B cell (primary cell): ENCODE data around the gene OSBPL1A. TPM values are rescaled to one million over a fixed set of nuclear protein-coding genes. Genes with fewer than 3 reads are reported as not detected.

Source experiments
- ATAC-seq: fragments of 200-7000 bp; cut with Tn5 transposase; one replicate; pipeline ENCODE4 v1.10.0; 2021; ENCODE audit warnings: low read depth, mild to moderate bottlenecking, moderate number of reproducible peaks, moderate library complexity
- CTCF ChIA-PET: fragments of 350-600 bp; sonication (Branson Sonifier 250); formaldehyde crosslinking; loops from one replicate; lab custom pipeline; 2021; ENCODE audit warnings: antibody characterized with exemption, inconsistent platforms; lab: Charles Lee
- POLR2A ChIA-PET: fragments of 350-600 bp; sonication (Branson Sonifier 250); formaldehyde crosslinking; loops from one replicate; lab custom pipeline; 2021; ENCODE audit warnings: antibody characterized with exemption; lab: Charles Lee
- DNase-seq: peaks from one replicate; pipeline ENCODE4 v3.0.0; 2013
- H2AFZ ChIP-seq: 2 replicates; pipeline ENCODE4 v1.6.1; 2012; ENCODE audit warnings: mild to moderate bottlenecking, low read depth, low read length; ENCODE audit not compliant: insufficient read depth, poor library complexity, severe bottlenecking
- H3K27ac ChIP-seq, 2 donors: 1 replicate in 1 of 2; 2 replicates in 1 of 2; pipeline ENCODE4 v1.5.1; 2012 to 2013; ENCODE audit warnings: low read length in 2 of 2, mild to moderate bottlenecking in 2 of 2, moderate library complexity in 1 of 2
- H3K27me3 ChIP-seq, 4 experiments: fragments of 200-600 bp in 1 of 4; sonication (generic) in 1 of 4; replicated peaks in 1 of 4; 1 replicate in 2 of 4; 2 replicates in 2 of 4; pipeline versions ENCODE4 v1.6.1 to v1.7.0; 2013 to 2016; ENCODE audit warnings: low read length in 3 of 4, mild to moderate bottlenecking in 2 of 4, mixed read lengths in 1 of 4, moderate library complexity in 1 of 4; ENCODE audit not compliant: insufficient read depth in 4 of 4, control insufficient read depth in 3 of 4; ENCODE audit errors: control extremely low read depth in 1 of 4
- H3K36me3 ChIP-seq, 2 experiments: replicated peaks in 1 of 2; 1 replicate in 1 of 2; 2 replicates in 1 of 2; pipeline versions ENCODE4 v1.6.1 to v1.7.1; 2013; ENCODE audit warnings: low read length in 1 of 2; ENCODE audit not compliant: insufficient read depth in 2 of 2, control insufficient read depth in 1 of 2; ENCODE audit errors: control extremely low read depth in 1 of 2, extremely low read depth in 1 of 2
- H3K4me1 ChIP-seq, 2 donors: fragments of 200-600 bp in 1 of 2; sonication (generic) in 1 of 2; 1 replicate in 1 of 2; 2 replicates in 1 of 2; pipeline versions ENCODE4 v1.5.1 to v1.6.1; 2013 to 2017; ENCODE audit warnings: low read length in 2 of 2; ENCODE audit not compliant: control insufficient read depth in 2 of 2, insufficient read depth in 2 of 2
- H3K4me2 ChIP-seq: replicated peaks from 2 replicates; pipeline ENCODE3; 2012; ENCODE audit warnings: mild to moderate bottlenecking, low read depth, low read length; ENCODE audit not compliant: poor library complexity, severe bottlenecking
- H3K4me3 ChIP-seq, 5 experiments: fragments of 200-600 bp in 1 of 5; sonication (generic) in 1 of 5; 1 replicate in 3 of 5; 2 replicates in 2 of 5; pipeline versions ENCODE4 v1.5.1 to v1.7.0; 2011 to 2016; ENCODE audit warnings: low read length in 4 of 5, mild to moderate bottlenecking in 4 of 5, low read depth in 2 of 5, control low read depth in 1 of 5, moderate library complexity in 1 of 5; ENCODE audit not compliant: insufficient read depth in 1 of 5; ENCODE audit errors: control extremely low read depth in 1 of 5, extremely low read depth in 1 of 5
- H3K79me2 ChIP-seq: fragments of 200-600 bp; sonication (generic); one replicate; pipeline ENCODE4 v1.6.0; 2016; ENCODE audit warnings: low read length; ENCODE audit not compliant: control insufficient read depth, insufficient read depth
- H3K9ac ChIP-seq: fragments of 200-600 bp; sonication (generic); 2 replicates; pipeline ENCODE4 v1.6.1; 2017; ENCODE audit warnings: mild to moderate bottlenecking, low read length, moderate library complexity
- H3K9me3 ChIP-seq, 3 donors: one replicate each; pipeline versions ENCODE4 v1.6.1 to v1.7.1; 2013; ENCODE audit warnings: low read length in 2 of 3; ENCODE audit not compliant: control insufficient read depth in 2 of 3, insufficient read depth in 1 of 3; ENCODE audit errors: control extremely low read depth in 1 of 3
- H4K20me1 ChIP-seq: 2 replicates; pipeline ENCODE4 v1.6.0; 2012; ENCODE audit warnings: mild to moderate bottlenecking, low read length; ENCODE audit not compliant: insufficient read depth, control insufficient read depth, poor library complexity, severe bottlenecking
- H3K27ac Mint-ChIP-seq: one replicate; pipeline ENCODE4 v1.8.0; 2021; ENCODE audit warnings: mixed read lengths
- H3K27me3 Mint-ChIP-seq: one replicate; pipeline ENCODE4 v1.8.0; 2021; ENCODE audit warnings: mixed read lengths
- H3K4me1 Mint-ChIP-seq: one replicate; pipeline ENCODE4 v1.8.0; 2021; ENCODE audit warnings: mixed read lengths
- H3K4me3 Mint-ChIP-seq: one replicate; pipeline ENCODE4 v1.8.0; 2021; ENCODE audit warnings: mixed read lengths
- H3K9me3 Mint-ChIP-seq: one replicate; pipeline ENCODE4 v1.8.0; 2022; ENCODE audit warnings: mixed read lengths; ENCODE audit not compliant: insufficient read depth
- EZH2 ChIP-seq: IDR thresholded peaks from 2 replicates; pipeline ENCODE4 v1.6.1; 2012; ENCODE audit warnings: borderline replicate concordance, low read depth, mild to moderate bottlenecking, moderate library complexity, low read length; ENCODE audit not compliant: insufficient read depth, poor library complexity, severe bottlenecking
- WGBS: methylation state at CpG from one replicate; pipeline ENCODE4 v1.1.5; 2013; ENCODE audit warnings: missing lambda C conversion rate; ENCODE audit not compliant: insufficient coverage; 5-methylcytosine and 5-hydroxymethylcytosine counted together
- intact Hi-C: fragments of 100-400 bp; cut with micrococcal nuclease; formaldehyde crosslinking; loops from one replicate; pipeline ENCODE4 v1.10.0; 2022
- polyA plus RNA-seq: library from polyadenylated mRNA; depleted of rRNA; stranded (reverse); fragments of >200 nt; gene quantifications from 2 replicates; pipeline ENCODE4 v1.2.3, GENCODE V29; 2012
- total RNA-seq, 2 donors: library from RNA; stranded (reverse); fragments of 120-200 nt in 1 of 2; gene quantifications; 1 replicate in 1 of 2; 2 replicates in 1 of 2; pipeline versions ENCODE4 v1.2.3 to v1.2.4, GENCODE V29; 2013 to 2022
- TF ChIP-seq, protein P1 (sequence below): fragments of 200-600 bp; IDR thresholded peaks from one replicate; pipeline ENCODE4 v1.8.0; 2022; ENCODE audit warnings: antibody characterized with exemption, mild to moderate bottlenecking

The OSBPL1A gene
- total and polyA plus RNA-seq, 2 donors (not counting 1 experiment from before 2014, with no cell fraction given), result 0.57 to 0.86 TPM

DNA sequence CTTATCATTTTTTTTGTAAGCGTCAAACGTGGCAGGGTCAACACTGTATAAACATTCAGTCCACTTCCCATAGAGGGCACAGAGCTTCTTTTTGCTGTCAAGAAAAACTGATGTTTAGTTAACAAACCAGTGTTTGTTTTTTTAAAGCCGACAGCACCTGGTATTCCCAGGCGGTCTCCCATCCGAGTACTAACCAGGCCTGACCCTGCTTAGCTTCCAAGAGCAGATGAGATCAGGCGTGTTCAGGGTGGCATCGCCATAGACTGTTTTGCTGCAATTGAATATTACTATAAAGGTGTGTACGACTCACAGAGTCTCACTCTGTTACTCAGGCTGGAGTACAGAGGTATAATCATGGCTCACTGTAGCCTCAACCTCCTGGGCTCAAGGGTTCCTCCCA, 227.3 kb downstream of the OSBPL1A start:
- intact Hi-C loops, result no loop called here
- ATAC-seq, result no peak
- H3K27ac Mint-ChIP-seq, result no peak overlapping the region

GRCh38 chr18:24168496-24168895, 229.1 kb downstream of the OSBPL1A start:
- no peak for DNase-seq
- Histone ChIP-seq H3K4me3 (no peak overlapping the region), H3K27me3 (peaks cover 0 to 3% (median 0%) of the 10 kb centered on the region in 4 experiments), H3K36me3 (no peaks in the 10 kb centered on the region), H3K27ac (no peak overlapping the region), H3K9ac (no peak overlapping the region), H3K9me3 (peaks cover 0 to 3% (median 0%) of the 10 kb centered on the region in 3 donors), H2AFZ (no peak overlapping the region), H4K20me1 (no peaks in the 10 kb centered on the region), H3K79me2 (no peaks in the 10 kb centered on the region), H3K4me2 (no peak overlapping the region), H3K4me1 (no peaks in the 10 kb centered on the region)
- Mint-ChIP-seq H3K9me3 (no peaks in the 10 kb centered on the region), H3K27ac (no peak overlapping the region), H3K4me3 (no peak overlapping the region), H3K27me3 (peaks cover 7% of the 10 kb centered on the region), H3K4me1 (no peaks in the 10 kb centered on the region)
- intact Hi-C loops, result no loop called here
- ChIA-PET POLR2A (no interaction called here), CTCF (no interaction called here)
- no peak for TF ChIP-seq EZH2
- TF ChIP-seq, protein P1, sequence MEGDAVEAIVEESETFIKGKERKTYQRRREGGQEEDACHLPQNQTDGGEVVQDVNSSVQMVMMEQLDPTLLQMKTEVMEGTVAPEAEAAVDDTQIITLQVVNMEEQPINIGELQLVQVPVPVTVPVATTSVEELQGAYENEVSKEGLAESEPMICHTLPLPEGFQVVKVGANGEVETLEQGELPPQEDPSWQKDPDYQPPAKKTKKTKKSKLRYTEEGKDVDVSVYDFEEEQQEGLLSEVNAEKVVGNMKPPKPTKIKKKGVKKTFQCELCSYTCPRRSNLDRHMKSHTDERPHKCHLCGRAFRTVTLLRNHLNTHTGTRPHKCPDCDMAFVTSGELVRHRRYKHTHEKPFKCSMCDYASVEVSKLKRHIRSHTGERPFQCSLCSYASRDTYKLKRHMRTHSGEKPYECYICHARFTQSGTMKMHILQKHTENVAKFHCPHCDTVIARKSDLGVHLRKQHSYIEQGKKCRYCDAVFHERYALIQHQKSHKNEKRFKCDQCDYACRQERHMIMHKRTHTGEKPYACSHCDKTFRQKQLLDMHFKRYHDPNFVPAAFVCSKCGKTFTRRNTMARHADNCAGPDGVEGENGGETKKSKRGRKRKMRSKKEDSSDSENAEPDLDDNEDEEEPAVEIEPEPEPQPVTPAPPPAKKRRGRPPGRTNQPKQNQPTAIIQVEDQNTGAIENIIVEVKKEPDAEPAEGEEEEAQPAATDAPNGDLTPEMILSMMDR, result no peak
- 100% methylated on average over 3 of the region's 7 CpGs for WGBS
- ATAC-seq, result no peak

More for the DNA sequence above, 227.3 kb downstream of the OSBPL1A start:
- WGBS, result 89% methylated on average over 4 of the region's 8 CpGs
- no peaks in the 10 kb centered on the region for H3K36me3 ChIP-seq
- H3K79me2 ChIP-seq, result no peaks in the 10 kb centered on the region
- no peak overlapping the region for H3K4me3 ChIP-seq
- ChIA-PET POLR2A (no interaction called here), CTCF (no interaction called here)
- Mint-ChIP-seq H3K4me1 (no peaks in the 10 kb centered on the region), H3K9me3 (no peaks in the 10 kb centered on the region), H3K27me3 (peaks cover 5% of the 10 kb centered on the region), H3K4me3 (no peak overlapping the region)
- no peak overlapping the region for H3K27ac ChIP-seq
- H4K20me1 ChIP-seq, result no peaks in the 10 kb centered on the region
- no peak overlapping the region for H3K4me2 ChIP-seq
- H3K9ac ChIP-seq, result no peak overlapping the region
- H2AFZ ChIP-seq, result no peak overlapping the region
- TF ChIP-seq EZH2, result no peak
- TF ChIP-seq, protein P1, result no peak
- no peak for DNase-seq
- H3K27me3 ChIP-seq, result peaks cover 0 to 3% (median 0%) of the 10 kb centered on the region in 4 experiments
- H3K4me1 ChIP-seq, result no peaks in the 10 kb centered on the region
- peaks cover 0 to 3% (median 0%) of the 10 kb centered on the region in 3 donors for H3K9me3 ChIP-seq
